GM19468 (cell line): ENCODE data around the gene ANKRD22.

Experiments
- ATAC-seq: cut with Tn5 transposase; IDR thresholded peaks from one replicate; pipeline ENCODE4 v1.9.1; 2021; ENCODE audit warnings: mild to moderate bottlenecking, moderate library complexity, moderate number of reproducible peaks; ENCODE audit not compliant: unreplicated experiment; ENCODE audit errors: extremely low read depth

ANKRD22 gene

GRCh38 chr10:88879534-88880281, 28.1 kb upstream of the ANKRD22 start, which contains the start of gene STAMBPL1:
STAMBPL1 (plus strand) TSS chr10:88880245; CDS start chr10:88901709, 21,464 bp downstream.
- ATAC-seq, result peak; percentile 9

GRCh38 chr10:88877298-88877697, 25.7 kb upstream of the ANKRD22 start:
- no peak for ATAC-seq

- ATAC-seq, result no peak
Measured at GRCh38 chr10:88875081-88875480, 23.4 kb upstream of the ANKRD22 start.

GRCh38 chr10:88874281-88874680, 22.6 kb upstream of the ANKRD22 start:
- no peak for ATAC-seq

- no peak for ATAC-seq
Measured at GRCh38 chr10:88873757-88874156, 22.1 kb upstream of the ANKRD22 start.

GRCh38 chr10:88870089-88870488, 18.4 kb upstream of the ANKRD22 start:
- no peak for ATAC-seq

GRCh38 chr10:88866454-88866853, 14.8 kb upstream of the ANKRD22 start:
- ATAC-seq, result no peak

GRCh38 chr10:88865281-88865876, 13.7 kb upstream of the ANKRD22 start:
- ATAC-seq, result no peak

- ATAC-seq, result no peak
Measured at GRCh38 chr10:88861036-88861435, 9.4 kb upstream of the ANKRD22 start.

- no peak for ATAC-seq
Measured at GRCh38 chr10:88858491-88858890, 6.8 kb upstream of the ANKRD22 start.

- ATAC-seq, result no peak
Measured at GRCh38 chr10:88857831-88858230, 6.2 kb upstream of the ANKRD22 start.

GRCh38 chr10:88854684-88855083, 3.0 kb upstream of the ANKRD22 start:
- no peak for ATAC-seq

- ATAC-seq, result no peak
Measured at GRCh38 chr10:88853155-88853881, 1.7 kb upstream of the ANKRD22 start.

GRCh38 chr10:88852327-88852726, 683 bp upstream of the ANKRD22 start:
- no peak for ATAC-seq

GRCh38 chr10:88850712-88851111, 932 bp downstream of the ANKRD22 start:
- ATAC-seq, result no peak

- no peak for ATAC-seq
Measured at GRCh38 chr10:88849234-88849633, 2.4 kb downstream of the ANKRD22 start.

GRCh38 chr10:88848499-88848898, 3.1 kb downstream of the ANKRD22 start:
- no peak for ATAC-seq

- no peak for ATAC-seq
Measured at GRCh38 chr10:88843171-88843570, 8.5 kb downstream of the ANKRD22 start.

- ATAC-seq, result no peak
Measured at GRCh38 chr10:88841316-88842111, 10.1 kb downstream of the ANKRD22 start.

GRCh38 chr10:88840881-88841280, 10.8 kb downstream of the ANKRD22 start:
- ATAC-seq, result no peak
